ENCODE data around the gene ZNF324.
"Not testable (repeated sequence)": the region's sequence is repeated elsewhere in the genome, so short reads cannot be mapped to it uniquely, and the experiment has no call there.

The ZNF324 gene

GRCh38 chr19:58507602-58508223 is 40.8 kb downstream of the ZNF324 start:
- DNase-seq, result not testable (repeated sequence)

DNA sequence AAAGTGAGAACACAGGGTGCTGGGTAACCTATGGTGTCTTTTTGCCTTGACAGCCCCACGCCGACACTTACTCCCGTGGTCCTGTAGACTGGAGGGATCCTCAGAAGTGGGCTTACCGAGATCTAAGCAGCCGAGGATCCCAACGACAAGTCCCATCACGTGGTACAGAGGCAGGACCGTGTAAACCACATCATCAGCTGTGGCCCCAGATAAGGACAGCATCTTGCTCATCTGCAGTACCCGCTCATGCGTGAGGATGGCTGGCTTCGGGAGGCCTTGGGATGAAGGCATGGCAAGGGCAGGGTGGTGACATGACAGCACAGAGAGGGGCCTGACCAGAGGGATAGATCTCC is 42.8 kb downstream of the ZNF324 start:
- DNase-seq, result no peak

DNA sequence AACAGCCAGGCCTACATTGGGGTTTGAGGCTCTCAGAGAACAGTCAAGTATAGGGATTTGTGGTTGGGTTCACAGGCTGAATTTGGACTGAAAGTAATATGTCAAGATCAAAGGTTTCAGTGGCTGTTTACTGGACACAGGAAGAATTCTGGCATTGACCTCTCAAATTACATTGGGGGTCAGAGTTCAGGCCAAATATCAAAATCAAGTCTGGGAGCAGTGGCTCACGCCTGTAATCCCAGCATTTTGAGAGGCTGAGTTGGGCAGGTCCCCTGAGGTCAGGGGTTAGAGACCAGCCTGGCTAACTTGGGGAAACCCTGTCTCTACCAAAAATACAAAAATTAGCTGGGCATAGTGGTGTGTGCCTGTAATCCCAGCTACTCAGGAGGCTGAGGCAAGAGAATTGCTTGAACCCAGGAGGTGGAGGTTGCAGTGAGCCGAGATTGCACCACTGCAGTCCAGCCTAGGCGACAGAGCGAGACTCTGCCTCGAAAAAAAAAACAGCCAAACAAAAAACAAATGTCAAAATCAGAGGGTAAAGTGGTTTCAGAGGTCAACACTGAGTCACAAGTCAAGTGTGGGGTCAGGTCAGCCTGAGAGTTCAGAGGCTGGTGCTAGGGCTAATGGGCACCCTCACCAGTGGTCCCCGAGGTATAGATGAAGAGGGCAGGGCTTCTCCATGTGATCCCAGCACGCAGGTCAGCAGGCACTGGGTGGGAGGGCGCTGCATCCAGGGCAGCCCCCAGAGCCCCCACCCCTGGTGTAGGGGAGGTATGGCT is 43.4 kb downstream of the ZNF324 start:
- no peak for DNase-seq

DNA sequence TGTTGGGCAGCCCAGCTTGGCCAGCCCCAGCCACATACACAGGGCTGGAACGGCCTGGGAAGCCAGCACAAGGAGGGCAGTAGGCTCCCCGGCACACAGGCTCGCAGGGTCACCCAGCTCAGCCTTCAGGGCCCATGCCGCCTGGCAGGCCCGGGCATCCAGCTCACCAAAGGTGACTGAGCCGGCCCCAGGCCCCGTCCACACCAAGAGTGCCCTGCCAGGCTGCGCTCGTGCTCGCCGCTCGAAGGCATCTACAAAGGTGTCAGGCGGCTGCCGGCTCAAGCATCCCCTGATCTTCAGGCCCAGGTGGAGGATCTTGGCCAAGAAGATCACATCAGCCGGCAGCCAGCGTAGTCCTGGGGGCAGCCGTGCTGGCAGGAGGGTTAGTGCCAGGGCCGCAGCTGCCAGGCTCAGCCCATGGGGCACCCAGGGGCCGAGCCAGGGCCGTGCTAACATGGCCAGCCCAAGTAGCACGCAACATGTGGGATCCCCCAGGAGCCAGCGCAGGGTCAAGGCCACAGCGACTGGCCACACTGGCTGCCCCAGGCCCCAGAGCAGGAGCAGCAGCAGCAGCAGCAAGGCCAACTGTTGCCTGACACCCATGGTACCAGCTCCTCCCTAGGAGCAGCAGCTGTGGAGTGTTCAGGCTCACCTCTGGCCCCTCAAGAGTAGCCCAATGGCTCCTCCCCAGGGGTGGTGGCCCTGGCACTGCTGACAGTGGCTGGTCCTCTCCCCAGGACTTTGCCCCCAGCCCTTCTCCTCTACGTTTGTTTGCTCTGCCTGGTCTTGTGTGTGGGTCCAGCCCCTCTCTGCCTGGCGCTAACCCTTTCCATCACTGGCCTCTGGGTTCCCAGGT is 44.7 kb downstream of the ZNF324 start, which contains the start of gene SLC27A5:
Gene SLC27A5, minus strand, starts transcription at position 640 of the 856 bp plus-strand sequence. Its CDS starts 37 bp downstream, at position 603.
- DNase-seq, result no peak

DNA sequence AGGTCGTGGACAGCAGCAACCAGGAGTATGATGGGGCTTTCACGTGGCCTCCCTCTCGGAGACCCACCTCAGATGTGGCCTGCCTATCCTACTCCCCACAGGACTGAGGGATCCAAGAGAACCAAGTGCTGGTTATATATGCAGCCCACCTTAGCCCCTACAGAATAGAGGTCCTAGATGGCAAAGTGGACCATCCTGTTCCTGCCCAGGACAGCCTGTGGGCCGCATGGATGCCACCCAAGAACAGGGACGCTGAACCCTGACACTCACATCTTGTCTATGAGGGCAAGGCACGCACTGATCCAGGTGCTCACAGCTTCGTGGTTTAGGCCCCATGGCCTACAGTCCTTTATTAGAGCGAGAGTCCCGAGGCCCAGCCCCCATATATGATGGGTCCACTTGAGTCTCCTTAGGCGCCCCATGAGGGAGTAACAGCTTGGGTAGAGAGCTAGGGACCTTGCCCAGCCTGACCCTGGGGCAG is 46.4 kb downstream of the ZNF324 start:
- no peak for DNase-seq

DNA sequence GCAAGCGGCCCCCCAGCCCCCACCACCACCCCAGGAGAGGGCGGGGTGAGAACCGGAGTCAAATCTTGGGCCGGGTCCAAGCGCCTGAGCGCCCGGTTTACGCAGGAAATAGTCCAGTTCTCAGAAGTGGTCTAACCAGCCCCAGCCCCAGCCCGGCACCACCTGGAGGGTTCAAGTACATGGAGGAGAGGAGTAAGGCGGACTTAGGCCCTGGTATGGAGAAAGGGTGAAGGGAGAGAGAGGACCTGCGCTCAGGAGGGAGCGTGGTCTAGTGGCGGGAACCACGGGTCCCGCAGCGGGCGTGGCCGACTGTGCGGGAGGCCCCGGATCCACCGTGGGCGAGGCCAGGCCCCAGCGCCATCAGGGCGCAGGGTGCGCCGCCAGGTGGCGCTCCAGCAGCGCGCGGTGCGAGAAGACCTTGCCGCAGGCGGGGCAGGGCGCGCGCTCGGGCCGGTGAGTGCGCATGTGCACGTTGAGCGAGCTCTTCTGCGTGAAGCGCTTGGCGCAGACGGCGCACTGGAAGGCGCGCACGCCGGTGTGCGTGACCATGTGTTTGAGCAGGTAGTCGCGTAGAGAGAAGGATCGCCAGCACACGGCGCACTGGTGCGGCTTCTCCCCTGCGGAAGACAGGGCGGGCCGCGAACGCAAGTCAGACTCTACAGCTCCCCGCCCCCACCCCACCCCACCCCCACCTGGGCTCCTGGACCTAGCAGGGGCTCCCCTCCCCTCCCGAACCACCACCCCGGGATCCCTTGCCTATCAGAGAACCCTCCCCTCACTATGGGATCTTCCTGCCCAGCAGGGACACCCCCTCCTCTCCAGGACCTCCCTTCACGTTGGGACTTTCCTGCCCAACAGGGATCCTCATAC is 47.0 kb downstream of the ZNF324 start:
- DNase-seq, result peak; percentile 92

DNA sequence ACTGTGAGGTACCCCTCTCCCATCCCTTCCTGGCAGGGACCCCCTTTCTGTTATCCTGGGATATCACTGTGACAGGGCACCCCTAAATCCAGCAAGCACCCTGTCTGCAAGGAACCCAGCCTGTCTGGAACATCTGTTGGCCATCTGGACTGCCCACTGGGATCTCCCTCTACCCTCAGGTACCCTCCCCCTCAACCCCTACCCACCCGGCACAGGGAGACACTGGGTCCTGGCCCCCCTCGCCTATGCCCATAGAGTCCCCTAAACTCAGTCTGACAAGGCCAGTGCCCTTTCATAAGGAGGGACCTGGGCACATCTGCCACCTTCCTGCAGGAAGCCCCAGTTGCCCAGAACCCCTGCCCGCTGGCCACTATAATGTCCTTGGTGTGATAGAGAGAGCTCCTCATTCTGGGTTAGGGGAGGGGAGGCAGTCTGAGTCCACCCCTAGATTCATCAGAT is 47.7 kb downstream of the ZNF324 start:
- DNase-seq, result no peak

DNA sequence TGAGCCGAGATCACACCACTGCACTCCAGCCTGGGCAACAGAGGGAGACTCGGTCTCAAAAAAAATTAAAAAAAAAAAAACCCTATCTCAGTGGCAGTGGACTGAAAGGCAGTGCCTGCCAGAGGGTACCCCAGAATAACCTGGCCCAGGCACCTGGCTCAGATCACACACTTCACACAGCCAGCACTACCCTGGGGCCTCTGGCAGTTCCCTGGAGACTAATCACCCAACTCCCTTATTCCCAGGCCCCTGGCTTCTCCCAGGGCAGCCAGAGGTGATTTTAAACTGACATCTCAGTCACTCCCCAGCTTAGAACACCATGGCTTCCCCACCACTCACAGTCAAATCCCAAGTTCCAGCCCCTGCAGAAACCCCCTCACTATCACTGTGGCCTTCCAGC is 48.4 kb downstream of the ZNF324 start:
- no peak for DNase-seq

DNA sequence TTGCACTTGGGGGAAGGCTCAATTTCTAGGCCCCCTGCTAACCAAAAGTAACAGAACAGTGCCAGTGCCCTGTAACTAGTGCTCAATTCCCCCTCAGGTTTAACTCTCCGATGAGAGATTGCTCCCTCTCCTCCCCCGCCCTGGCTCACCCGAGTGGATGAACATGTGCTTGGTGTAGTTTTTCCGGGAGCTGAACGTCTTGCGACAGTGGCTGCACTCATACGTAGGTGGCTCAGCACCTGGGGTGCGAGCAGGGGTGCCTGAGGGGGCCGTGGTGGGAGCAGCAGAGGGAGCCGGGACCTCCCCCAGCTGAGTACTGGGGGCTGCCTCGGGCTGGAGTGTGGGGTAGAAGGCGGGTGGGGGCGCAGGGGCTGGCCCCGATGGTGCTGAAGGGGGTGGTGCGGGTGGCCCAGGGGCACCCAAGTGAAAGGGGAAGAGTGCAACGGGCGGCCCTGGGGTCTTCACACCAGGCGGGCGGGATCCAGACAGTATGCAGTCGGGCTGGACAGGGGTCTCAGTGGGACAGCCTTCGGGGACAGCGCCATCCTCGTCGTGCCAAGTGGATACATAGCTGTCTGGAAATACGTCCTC is 49.5 kb downstream of the ZNF324 start:
- DNase-seq, result no peak

GRCh38 chr19:58516964-58517833 is 50.3 kb downstream of the ZNF324 start:
- no peak for DNase-seq

GRCh38 chr19:58518256-58519086 is 51.6 kb downstream of the ZNF324 start:
- no peak for DNase-seq

DNA sequence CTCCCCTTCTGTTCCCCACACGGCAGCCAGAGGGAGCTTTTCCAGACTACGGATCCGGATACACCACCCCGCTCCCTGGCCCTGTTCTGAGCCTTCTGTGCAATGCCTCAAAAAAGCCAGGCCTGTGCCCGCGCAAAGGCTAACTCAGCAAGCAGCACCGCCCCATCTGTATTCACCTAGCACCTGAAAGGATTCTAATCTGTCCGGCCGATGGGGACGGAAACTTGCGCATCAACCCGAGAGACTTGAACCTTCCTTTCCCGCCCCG is 52.1 kb downstream of the ZNF324 start:
- peak; percentile 69 for DNase-seq

GRCh38 chr19:58519355-58520256 is 52.7 kb downstream of the ZNF324 start, which contains the start of gene ZBTB45:
ZBTB45 (minus strand) TSS chr19:58519810; CDS start chr19:58517673, 2,137 bp downstream.
- DNase-seq, result peak; percentile 98

DNA sequence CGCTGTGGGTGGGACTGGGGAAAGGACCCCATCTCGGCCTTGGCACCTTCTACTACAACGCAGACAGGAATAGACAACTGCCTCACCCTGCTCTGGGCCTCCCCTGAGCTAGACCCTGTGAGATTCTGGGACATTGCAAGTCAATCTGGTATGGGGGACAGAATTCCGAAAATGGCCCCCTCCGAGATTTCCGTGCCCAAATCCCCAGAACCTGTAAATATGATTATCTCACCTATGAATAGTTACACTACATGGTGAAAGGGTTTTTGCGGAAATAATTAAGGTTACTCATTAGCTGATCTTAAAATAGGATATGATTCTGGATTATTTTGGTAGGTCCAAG is 53.3 kb downstream of the ZNF324 start:
- no peak for DNase-seq

DNA sequence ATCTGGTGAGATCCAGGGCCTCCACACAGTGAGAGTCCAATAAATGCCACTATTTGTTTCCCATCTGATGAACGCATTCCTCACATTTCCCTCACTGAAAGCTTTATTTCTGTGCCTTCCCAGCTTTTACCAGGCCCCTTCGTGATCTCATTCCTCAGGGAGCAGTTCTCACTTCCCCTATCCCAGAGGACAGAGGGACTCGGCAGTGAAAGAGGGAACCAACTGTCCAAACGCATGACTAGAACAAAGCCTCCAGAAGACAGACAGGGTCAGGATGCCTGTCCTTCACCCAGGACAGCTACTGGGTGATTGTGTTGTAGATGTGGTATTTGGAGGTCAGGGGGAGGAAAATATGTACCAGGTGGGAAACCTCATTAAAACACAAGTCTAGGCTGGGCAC is 54.8 kb downstream of the ZNF324 start:
- no peak for DNase-seq

DNA sequence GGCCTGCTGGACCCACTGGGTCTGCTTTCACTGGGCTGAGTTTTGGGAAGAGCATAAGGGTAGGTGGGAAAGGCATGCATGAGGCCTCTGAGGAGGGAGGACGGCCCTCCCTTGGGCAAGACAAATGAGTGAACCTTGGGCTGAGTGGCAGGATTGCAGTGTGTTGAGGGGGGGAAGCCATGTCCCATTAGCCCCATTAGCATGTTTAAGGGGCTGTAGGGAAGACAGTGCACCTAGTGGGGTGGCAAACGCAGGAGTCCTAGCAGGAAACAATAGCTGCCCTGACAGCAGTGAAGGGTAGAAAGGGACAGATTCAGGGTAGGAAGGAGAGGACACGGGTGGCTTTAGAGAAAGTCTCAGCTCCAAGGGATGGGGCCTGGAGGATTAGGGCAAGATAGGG is 55.8 kb downstream of the ZNF324 start:
- no peak for DNase-seq

Measured in NCI-H1694 treated with DMSO at 0.1 percent for 48 hours (cell line).